ENCODE measurements around the gene FSTL4.

The FSTL4 gene

DNA sequence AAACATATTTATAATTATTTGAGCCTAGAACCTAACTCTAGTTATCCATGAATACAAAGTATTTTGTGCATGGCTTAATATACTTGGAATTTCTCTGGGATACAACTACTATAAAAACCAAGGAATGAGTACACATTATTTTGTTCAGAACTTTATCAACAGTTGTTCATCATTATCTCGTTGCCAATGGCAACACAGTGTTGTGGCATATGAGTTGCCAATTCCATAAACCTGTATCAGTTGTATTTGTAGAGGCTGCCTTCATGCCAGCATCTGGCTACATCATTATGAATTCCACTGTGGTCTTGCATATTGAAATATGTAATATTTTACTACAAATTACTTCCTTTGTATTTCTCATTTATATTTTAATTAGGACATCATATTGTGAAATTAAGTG, 250.4 kb downstream of the FSTL4 start:
- no peak for DNase-seq

DNA sequence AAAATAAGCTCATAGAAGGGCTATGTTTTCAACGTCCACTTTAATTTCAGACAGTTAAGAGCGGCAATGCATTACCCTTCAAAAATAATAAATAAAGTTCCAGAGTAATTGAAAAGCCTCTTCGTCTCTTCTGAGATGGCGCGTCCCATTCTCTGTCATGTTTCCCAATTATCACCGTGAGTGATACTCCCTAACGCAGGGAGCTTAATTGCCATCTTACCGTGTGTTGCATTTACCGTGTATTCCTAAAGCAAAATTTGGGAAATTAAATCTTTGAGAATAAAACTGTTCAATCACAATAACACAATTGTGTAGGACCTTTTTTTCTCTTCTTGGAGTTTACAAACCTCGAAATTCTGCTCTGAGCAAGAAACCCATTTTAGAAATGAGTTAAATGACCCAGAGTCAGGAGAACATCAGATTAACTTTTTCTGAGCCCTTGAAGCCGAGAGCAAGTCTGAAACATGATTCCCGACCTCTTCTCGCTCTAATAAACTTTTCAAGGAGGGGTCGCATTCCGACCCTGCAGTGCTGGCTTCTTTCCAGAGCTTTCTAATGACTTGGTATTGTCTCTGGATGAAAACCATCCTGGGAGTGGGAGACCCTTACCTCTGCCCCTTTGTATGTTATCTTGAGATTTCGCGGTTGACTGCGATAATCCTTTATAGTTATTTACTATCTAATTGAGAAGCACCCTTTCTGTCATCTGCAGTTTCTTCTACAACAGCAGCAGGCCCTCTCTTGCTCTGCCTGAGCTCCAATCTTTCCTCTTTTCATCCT, 251.5 kb downstream of the FSTL4 start:
- no peak for DNase-seq

DNA sequence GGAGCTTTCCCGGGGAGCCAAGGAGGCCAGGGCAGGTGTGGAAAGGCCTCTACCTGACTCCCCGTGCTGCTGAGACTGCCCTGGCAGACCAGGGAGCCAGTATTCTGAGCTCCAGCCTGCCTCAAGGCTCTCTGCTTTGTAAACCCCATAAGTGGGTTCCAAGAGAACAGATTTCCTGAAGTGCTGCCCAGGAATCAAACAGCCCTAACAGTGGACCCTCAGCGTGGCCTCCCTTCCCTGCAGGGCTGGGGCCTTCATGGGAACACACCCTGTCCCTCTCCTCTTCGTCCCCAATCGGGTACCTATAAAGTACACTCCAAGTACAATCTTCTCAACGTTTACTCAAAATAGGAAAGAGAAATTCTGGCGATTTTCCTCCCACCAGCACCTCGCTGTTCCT, 252.5 kb downstream of the FSTL4 start:
- no peak for DNase-seq

DNA sequence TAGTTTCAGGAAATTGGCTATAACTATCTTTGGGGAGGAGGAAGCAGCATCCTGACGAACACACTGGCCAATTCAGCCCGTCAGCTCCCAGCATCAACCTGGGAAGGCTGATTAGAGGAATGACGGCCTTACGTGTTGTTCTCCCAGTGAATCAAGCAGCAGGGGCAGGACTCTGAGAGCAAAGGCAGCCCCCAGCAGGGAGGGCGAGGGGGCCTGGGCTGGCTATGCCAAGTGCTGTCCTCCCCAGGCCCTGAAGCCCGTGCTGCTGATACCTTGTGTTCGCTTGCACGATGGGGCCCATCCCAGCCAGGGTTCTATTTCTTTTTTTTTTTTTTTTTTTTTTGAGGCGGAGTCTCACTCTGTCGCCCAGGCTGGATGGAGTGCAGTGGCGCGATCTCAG, 254.1 kb downstream of the FSTL4 start:
- DNase-seq: no peak

DNA sequence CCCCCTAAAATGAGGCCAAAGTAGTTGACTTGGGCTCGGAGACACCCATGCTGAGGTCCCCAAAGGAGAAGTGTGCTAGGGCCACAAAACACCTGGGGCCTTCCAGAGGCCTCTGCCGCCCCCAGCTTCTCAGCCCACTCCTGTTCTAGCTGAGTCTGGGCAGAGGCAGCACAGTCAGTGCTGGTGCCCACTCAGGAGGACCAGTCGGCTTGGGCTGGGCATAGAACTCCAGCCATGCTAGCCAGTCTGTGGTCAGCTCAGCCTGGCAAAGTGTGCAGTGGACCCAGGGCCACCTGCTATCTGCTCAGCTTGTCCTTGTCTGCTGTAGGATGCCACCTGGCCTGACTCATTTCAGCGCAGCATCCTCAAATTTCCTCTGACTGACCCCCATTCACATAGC, 254.6 kb downstream of the FSTL4 start:
- DNase-seq: no peak

DNA sequence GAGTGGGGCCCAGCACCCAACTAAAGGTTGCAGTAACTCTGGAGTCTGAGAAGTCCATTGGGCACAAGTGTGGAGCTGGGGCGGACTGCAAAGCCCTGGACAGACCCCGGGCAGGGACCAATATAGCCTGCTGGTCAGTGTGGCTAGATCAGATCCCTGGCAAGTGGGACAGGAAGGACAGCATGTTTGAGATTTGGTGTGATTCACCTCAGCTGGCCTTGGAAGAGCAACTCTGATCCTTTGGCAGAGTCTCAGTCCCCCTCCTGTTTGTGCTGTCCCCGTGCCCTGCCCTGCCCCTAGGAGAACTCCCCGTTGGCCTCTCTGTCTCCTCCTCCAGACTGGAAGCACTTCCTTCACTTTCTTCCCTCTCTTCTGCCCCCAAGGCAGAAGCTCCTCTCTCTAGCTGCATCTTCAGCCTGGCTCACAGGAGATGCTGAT, 255.3 kb downstream of the FSTL4 start:
- no peak for DNase-seq

DNA sequence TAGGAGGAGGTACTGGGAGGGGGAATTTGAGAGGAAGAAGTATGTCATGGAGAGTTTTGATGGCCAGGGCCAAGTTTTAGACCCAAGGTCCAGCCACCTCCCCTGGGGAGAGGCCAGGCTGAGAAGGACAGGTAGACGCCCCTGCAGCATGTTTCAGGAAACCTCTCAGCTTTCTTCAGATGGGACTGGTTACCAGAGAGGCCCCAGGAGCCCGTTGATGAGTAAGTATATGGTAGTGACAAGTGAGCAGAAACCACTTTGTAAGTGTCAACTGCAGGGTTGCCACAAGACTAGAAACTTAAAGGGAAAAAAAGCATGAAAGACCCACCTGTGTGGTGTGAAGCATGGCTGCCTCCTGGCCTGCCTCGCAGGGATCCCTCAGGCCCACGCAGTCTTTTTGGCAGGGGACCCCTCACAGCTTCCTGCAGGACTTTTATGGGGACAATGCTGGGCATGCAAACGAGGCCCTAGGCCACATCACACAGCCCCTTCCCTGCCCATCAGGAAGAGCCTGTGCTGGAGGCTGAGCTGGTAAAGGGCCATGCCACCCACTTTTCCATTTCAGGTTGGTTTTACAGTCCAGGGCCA, 255.9 kb downstream of the FSTL4 start:
- no peak for DNase-seq

DNA sequence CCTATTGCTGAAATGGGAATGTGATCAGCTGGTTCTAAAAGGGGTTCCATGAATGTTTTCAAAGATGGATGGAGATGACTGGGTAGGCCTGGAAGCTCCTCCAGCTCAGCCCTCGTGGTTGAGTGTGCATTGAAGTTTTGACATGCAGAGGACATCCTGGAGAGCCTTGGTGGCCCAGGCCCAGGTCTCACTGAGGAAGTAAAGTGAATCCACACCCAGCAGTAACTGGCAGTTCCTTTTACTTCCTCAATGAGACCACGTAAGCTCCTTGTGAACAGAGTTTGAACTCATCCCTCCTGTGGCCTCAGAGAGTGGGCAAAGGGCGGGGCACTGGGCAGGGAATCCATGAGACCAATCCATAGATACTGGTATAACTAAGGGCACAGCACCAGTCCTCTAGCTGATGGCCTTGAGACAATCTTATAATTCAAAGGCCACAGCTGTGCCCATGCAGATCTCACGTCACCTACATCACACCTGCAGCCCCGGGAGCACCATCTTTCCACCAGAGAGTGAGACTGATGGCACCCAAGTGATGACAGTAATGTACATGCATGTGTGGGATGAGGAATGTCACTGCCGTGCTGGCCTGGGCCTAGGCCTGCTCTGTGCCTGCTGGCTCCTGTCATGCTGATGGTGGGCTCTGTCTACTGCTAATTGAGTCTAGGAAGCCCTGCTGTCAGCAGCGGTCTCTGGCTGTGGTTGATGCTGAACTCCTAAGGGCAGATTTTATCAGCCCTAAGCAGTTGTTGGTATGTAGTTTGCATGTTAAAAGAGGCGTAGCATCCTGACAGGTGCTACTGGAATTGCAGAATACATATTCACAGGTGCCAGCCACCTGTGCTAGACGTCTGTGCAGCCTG, 257.8 kb downstream of the FSTL4 start:
- no peak for DNase-seq

DNA sequence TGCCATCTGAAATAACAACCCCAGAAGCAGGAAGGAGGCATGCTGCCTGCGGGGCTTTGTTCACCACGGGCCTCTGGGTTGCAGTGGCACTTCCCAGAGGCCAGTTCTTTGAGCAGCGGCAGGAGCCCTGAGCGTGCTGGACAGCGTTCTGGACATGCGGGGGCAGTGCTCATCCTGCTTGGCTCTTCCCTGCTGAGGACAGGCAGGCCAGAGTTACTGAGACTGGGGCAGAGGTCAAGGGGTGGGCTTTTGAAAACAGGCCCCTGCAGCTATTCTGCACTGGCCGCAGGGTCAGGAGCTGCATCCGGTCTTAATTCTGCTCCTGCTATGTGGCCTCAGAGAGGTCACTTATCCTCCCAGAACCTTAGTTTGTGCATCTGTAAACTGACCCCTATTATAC, 258.6 kb downstream of the FSTL4 start:
- DNase-seq: no peak

DNA sequence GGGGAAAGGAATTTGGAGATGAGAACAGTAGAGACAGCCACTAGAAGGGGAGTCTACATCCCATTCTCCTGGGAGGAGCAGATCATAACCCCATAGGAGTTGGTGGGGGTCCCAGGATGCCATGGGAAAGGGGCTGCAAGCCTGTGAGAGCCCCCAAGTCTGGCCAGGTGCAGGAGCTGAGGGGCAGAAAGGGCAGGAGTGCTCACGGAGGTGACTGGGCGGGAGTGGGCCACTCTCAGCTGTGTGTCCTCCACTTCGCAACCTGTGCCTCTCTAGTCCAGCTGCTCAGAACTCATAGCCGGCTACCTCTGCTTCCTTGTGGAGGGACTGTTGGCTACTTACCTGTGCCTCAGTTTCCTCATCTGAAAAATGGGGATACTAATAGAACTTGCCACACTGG, 263.9 kb downstream of the FSTL4 start:
- no peak for DNase-seq

DNA sequence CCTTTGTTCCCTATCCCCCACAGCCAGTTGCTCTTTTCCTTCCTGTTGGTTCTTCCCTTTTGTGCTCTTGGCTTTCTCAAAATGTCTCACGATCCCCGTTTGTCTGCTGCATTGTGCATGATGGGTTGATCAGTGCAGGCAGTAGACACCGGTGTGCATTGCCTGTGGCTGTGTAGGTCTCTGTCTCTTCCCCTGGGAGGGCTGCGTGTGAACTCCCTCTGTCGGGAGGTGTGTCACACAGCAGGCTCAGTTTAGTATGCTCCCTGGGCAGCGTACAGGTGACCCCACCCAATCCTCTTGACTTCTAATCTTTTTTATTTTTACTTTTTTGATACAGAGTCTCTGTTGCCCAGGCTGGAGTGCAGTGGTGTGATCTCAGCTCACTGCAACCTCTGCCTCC, 265.3 kb downstream of the FSTL4 start:
- no peak for DNase-seq

DNA sequence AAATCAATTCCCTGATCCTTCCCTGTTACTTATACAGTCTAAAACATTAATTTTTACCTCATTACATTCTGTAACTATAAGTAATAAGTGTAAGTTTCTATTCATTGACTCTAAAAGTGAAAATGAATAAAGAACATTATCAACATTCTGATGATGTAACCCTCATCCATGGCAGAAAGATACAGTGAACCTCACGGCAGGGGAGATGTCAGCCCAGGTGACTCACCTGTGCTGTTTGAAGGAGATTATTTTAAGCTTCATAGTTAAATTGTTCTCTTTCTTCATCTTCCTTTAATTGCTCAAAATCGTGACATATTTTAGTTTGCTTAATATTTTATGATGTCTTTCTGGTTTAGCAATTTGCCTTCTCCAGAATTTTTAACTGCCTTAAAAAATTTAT, 268.1 kb downstream of the FSTL4 start:
- no peak for DNase-seq

DNA sequence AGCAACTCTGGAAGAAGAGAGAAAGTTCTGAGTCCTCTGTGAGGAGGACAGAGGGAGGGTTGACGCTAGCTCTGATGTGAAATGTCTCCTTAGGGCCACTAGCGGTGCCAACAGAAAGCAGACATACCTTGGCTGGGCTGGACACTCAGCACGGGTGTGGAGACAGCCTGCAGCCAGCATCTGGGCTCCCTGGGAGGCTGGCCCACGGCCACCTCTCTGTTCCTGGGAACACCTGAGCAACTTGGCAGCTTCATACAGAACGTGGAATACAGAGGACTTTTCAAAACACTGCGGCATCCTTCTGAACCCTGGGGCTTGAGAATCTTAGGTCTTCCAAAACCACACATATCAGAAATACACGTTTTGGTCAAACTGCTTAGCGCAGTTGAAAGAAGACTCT, 269.1 kb downstream of the FSTL4 start:
- DNase-seq: no peak

DNA sequence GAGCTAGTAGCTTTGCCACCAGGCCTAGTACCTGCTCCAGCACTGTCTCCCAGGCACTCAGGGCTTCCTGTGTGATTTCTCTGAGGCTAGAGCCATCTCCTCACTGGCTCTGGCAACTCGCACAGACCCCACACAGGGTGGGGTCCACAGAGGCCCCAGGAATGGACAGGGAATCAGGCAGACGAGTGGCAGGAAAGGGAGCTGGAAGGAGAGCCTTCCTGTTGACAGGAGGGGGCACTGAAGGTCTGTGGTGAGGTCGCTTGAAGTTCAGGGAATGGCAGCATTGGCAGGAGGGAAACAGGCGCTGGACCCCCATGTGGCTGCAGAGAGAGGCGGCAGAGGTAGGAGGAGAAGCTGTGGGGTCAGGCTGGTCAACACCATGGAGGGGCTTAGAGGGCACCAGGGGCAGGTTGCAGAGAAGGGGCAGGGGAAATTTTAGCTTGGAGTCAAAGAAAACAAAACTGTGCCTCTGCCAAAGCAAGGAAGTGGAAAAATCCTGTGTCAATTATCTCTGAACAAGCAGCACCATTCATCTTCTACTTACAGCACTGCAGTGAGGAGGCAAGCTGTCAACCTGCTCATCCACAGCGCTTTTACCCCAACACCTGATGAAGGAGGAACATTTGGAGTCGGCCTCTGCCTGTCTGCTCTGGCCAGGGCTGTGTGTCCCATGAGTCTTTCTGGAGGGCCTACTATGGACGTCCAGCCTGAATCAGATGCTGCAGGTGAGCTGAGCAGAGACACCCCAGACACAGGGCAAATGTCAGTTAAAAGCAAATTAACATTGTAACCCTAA, 270.2 kb downstream of the FSTL4 start:
- no peak for DNase-seq

DNA sequence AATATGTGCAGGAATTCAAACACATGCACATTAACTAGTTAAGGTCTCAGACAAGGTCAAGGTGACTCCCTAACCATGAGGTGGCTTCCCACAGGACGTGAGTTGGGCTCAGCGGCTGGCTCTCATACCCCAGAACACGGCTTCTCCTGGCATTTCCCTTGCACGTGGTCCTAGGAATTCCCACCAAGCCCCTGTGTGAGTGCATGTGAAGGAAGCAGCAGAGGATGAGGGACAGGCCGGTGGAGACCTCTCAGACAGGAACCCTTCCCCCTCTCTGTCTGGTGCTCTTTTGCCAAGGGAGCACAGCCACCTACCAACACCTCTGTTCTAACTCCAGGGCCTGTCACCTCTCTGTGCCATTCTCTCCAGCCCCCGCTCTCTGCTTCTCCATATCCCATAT, 271.0 kb downstream of the FSTL4 start:
- DNase-seq: no peak

DNA sequence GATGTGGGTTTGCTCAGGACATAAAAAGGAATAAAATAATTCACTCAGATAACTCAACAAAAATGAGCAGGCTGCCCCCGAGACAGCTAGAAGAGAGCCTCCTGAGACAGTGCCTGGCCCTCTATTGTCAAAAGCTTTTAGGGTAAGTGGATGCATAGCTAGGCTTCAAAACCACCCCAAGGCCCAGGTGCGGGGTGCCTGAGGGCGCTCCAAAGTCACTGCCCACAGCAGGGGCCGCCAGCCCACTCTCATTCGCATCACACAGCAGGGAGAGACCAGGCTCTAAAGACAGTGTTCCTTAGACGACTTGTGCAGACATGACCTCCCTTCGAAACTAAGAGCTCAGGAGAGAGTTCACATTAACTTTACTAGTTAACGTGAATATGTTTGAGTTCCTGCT, 271.5 kb downstream of the FSTL4 start:
- no peak for DNase-seq

DNA sequence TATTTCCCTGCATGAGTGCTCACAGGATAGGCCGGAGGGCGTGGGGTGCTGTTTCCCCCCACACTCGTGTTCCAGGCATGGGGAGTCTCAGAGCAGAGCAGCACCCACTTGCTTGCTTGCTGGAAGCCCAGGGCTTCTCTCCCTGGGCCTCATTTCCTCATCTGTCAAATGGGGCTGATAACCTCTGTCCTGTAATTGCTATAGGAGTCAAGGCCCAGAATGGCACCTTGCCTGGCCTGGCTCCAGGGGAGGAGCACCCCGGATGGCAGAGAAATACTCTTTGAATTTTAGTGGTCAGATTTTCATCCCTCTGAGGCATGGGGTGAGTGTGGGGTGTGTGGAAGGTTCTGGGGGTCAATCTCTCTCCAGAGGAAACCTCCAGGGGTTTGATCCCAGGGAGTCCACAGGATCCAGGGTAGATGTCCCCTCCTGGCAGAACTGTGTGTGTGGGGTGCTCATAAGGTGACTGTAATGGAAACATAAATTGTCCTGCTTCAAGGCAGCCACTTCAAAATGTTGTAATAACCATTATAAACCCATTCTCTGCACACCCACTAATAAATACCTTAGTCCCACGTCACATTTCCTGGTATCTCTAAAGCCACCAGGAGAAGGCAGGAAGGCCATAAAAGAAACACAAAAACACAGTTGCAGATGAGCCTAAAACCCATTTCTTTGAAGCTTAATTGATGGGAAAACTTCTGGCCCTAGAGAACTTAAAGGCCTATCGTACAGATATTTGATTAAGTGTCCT, 272.2 kb downstream of the FSTL4 start:
- DNase-seq: no peak

DNA sequence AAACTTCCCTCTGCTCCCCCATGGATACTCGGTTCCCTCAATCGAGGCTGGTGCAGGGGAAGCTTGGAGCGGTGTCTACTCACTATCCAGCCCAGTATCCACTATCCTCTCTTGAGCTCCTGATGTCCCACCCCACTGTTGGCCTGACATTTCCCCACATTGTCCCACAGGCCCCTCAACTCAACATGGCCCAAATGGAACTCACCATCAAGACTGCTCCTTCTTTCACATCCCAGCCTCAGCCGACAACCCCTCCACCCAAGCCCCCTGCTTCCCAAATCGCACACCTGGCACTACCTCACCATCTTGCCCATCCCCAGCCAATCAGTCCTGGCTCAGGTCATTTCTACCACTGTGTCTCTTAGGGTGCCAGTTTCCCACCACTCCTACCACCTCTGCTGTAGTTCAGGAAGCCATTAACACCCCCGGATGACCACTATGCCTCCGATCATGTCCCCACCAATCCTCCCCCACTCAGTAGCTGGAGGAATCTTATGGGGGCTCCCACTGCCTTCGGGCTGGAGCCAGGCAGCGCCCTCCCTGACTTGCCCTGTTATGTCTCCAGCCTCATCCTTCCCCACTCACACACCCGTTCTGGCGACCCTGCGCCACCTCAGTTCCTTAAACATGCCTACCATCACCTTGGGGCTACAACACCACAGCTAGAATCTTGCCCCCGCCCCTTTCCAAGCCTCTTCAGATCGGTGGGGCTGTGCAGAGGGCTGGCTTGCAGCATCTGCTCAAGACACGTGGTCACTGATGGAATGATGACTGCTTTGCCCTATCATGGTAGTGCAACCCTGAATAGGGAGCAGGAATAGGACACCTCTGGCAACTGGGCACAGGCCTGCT, 273.6 kb downstream of the FSTL4 start:
- no peak for DNase-seq

DNA sequence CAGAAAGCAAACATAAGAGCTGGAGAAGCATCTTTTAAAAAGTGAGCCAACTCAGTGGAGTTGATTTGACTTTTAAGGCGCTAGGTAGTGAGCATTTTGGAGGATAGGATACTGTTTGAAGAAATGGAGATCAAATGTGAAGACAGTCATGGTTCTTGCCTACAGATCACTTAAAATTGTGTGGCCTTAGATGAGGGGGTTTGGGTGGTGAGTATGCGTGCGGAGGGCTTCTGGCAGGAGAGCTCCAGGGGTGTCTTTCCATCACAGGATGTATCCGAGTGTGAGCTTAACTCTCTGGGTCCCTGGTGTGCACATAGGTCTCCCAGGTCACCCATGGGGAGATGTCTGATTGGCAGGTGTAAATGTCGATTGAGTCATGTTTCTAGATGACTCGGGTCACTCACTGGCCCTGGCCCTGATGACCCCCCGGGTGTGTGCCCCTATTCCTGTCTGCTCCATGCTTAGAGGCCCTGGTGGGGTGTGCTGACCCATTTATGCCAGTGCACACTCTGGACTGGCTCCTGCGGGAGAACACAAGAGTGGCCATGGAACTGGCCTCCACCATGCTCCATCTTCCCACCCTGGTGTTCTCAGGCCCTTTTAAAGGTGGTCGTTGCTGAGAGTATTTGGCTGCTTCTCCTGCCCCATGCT, 274.4 kb downstream of the FSTL4 start:
- DNase-seq: no peak

DNA sequence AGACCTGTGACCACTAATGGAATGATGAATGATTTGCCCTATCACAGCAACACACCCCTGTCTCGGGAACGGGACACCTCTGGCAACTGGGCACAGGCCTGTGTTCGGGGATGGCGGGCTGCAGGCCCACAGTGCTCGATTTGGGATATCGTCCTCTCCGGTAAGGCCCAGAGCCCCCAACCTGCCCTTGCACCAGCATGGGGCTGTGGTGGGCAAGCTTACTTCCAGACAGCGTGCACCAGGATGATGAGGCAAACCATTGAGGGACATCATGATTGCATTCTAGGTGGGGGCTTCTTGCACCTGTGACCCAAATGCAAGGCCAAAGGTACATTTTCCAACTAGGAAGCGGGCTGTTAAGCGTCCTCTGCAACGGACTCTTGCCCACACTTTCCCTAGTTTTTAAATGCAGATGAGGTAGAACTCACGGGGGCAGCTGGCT, 275.4 kb downstream of the FSTL4 start:
- no peak for DNase-seq
